Esophagus squamous epithelium (tissue), 4 donors: ENCODE measurements around the gene ANTKMT.

Experiments
- POLR2A ChIP-seq, 4 donors: fragments of 450-650 bp; IDR thresholded peaks; one replicate each; pipeline ENCODE4 v1.6.1; 2017; ENCODE audit warnings: antibody characterized with exemption in 4 of 4, mild to moderate bottlenecking in 4 of 4, moderate library complexity in 3 of 4
- TF ChIP-seq, protein P1 (sequence below), 6 experiments: fragments of 450-650 bp in 4 of 6; fragments of 200-600 bp in 2 of 6; sonication (generic) in 2 of 6; IDR thresholded peaks; one replicate each; pipeline ENCODE4 v1.5.1; 2016 to 2019; ENCODE audit warnings: antibody characterized with exemption in 6 of 6, mild to moderate bottlenecking in 4 of 6, moderate library complexity in 4 of 6

DNA sequence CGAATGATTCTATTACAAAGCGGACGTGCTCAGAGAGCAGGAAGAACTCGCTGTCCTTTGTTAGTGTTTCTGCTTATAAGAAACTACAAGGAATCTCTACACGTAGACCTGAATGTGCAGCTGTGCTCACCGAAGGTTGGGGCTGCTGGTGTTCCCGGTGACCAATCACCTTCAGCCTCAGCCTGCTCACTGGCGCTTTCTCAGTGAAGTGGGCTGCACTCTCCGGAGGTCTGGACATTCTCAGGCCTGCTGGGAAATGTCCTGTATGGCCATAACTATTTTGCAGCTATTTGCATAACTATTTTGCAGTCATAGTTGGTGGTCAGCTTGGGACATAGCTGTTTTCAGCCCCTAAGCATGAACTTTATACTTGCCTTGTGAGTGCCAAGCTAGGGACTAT is 29.5 kb downstream of the ANTKMT start:
- TF ChIP-seq, protein P1, sequence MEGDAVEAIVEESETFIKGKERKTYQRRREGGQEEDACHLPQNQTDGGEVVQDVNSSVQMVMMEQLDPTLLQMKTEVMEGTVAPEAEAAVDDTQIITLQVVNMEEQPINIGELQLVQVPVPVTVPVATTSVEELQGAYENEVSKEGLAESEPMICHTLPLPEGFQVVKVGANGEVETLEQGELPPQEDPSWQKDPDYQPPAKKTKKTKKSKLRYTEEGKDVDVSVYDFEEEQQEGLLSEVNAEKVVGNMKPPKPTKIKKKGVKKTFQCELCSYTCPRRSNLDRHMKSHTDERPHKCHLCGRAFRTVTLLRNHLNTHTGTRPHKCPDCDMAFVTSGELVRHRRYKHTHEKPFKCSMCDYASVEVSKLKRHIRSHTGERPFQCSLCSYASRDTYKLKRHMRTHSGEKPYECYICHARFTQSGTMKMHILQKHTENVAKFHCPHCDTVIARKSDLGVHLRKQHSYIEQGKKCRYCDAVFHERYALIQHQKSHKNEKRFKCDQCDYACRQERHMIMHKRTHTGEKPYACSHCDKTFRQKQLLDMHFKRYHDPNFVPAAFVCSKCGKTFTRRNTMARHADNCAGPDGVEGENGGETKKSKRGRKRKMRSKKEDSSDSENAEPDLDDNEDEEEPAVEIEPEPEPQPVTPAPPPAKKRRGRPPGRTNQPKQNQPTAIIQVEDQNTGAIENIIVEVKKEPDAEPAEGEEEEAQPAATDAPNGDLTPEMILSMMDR (IDR thresholded peaks at IDR 0.05): no peak
- no peak for TF ChIP-seq POLR2A (IDR thresholded peaks at IDR 0.05)
